HL-60 (cell line): ENCODE measurements around the gene IMMP2L.

Experiments
- CTCF ChIP-seq: IDR thresholded peaks from one replicate; pipeline ENCODE4 v1.5.1; 2011; ENCODE audit warnings: low read length, control low read depth, inconsistent platforms; ENCODE audit not compliant: insufficient read depth
- GABPA ChIP-seq: IDR thresholded peaks from 2 replicates; pipeline ENCODE4 v1.6.1; 2012; ENCODE audit warnings: low read depth
- POLR2AphosphoS5 ChIP-seq: IDR thresholded peaks from 2 replicates; pipeline ENCODE4 v1.6.1; 2012; ENCODE audit warnings: low read depth
- REST ChIP-seq: IDR thresholded peaks from 2 replicates; pipeline ENCODE4 v1.6.1; 2012; ENCODE audit warnings: low read depth; ENCODE audit not compliant: insufficient replicate concordance
- SPI1 ChIP-seq: IDR thresholded peaks from 2 replicates; pipeline ENCODE4 v1.6.1; 2012; ENCODE audit warnings: low read depth, mild to moderate bottlenecking, borderline replicate concordance

- TF ChIP-seq CTCF (no peak), POLR2AphosphoS5 (no peak), GABPA (no peak), SPI1 (no peak), REST (no peak)
These were observed 103.1 kb downstream of the IMMP2L start for GRCh38 chr7:111459065-111459756.
